Measurements from ENCODE around the gene RBFOX1.

RBFOX1 gene

GRCh38 chr16:7421578-7421977 is 88.9 kb downstream of the RBFOX1 start:
- Histone ChIP-seq H3F3A (ENCODE audit: low read depth) (no peaks in the 10 kb centered on the region), H3K4me3 (ENCODE audit: low read length, poor library complexity, severe bottlenecking) (no peak overlapping the region), H3K4me1 (ENCODE audit: insufficient read depth, low read length, poor library complexity, severe bottlenecking) (no peaks in the 10 kb centered on the region), H3K9me2 (replicated peaks; ENCODE audit: low read depth, low read length) (no peaks in the 10 kb centered on the region), H4K20me1 (ENCODE audit: insufficient read depth, low read length, poor library complexity, severe bottlenecking) (no peaks in the 10 kb centered on the region), H3K36me3 (ENCODE audit: insufficient read depth, low read length) (no peaks in the 10 kb centered on the region), H2AFZ (ENCODE audit: low read length) (no peak overlapping the region), H3K79me2 (ENCODE audit: insufficient read depth, low read length) (no peaks in the 10 kb centered on the region), H3K4me2 (ENCODE audit: low read depth, low read length, poor library complexity, severe bottlenecking) (no peak overlapping the region), H3K9me3 (ENCODE audit: insufficient read depth, low read depth, low read length) (no peaks in the 10 kb centered on the region), H3K9ac (ENCODE audit: low read depth, low read length, poor library complexity, severe bottlenecking) (no peak overlapping the region), H3K27me3 (ENCODE audit: insufficient read depth, low read length, poor library complexity, severe bottlenecking) (no peaks in the 10 kb centered on the region)
- TF ChIP-seq CTCF (conservative IDR thresholded peaks at IDR 0.05; ENCODE audit: low read length) (no peak), EZH2phosphoT487 (IDR thresholded peaks at IDR 0.05; ENCODE audit: borderline replicate concordance) (no peak)

GRCh38 chr16:7422036-7422888 is 89.6 kb downstream of the RBFOX1 start:
- Histone ChIP-seq H3K4me3 (ENCODE audit: low read length, poor library complexity, severe bottlenecking) (no peak overlapping the region), H3K79me2 (ENCODE audit: insufficient read depth, low read length) (no peaks in the 10 kb centered on the region), H4K20me1 (ENCODE audit: insufficient read depth, low read length, poor library complexity, severe bottlenecking) (no peaks in the 10 kb centered on the region), H3K4me2 (ENCODE audit: low read depth, low read length, poor library complexity, severe bottlenecking) (no peak overlapping the region), H3K4me1 (ENCODE audit: insufficient read depth, low read length, poor library complexity, severe bottlenecking) (no peaks in the 10 kb centered on the region), H3K27me3 (ENCODE audit: insufficient read depth, low read length, poor library complexity, severe bottlenecking) (no peaks in the 10 kb centered on the region), H2AFZ (ENCODE audit: low read length) (no peak overlapping the region), H3K36me3 (ENCODE audit: insufficient read depth, low read length) (no peaks in the 10 kb centered on the region), H3K9ac (ENCODE audit: low read depth, low read length, poor library complexity, severe bottlenecking) (no peak overlapping the region), H3F3A (ENCODE audit: low read depth) (no peaks in the 10 kb centered on the region), H3K9me2 (replicated peaks; ENCODE audit: low read depth, low read length) (no peaks in the 10 kb centered on the region), H3K9me3 (ENCODE audit: insufficient read depth, low read depth, low read length) (no peaks in the 10 kb centered on the region)
- no peak for TF ChIP-seq EZH2phosphoT487 (IDR thresholded peaks at IDR 0.05; ENCODE audit: borderline replicate concordance)
- TF ChIP-seq CTCF (conservative IDR thresholded peaks at IDR 0.05; ENCODE audit: low read length) = no peak

- Histone ChIP-seq H4K20me1 (ENCODE audit: insufficient read depth, low read length, poor library complexity, severe bottlenecking) (no peaks in the 10 kb centered on the region), H3K4me3 (ENCODE audit: low read length, poor library complexity, severe bottlenecking) (no peak overlapping the region), H3K79me2 (ENCODE audit: insufficient read depth, low read length) (no peaks in the 10 kb centered on the region), H3K9me2 (replicated peaks; ENCODE audit: low read depth, low read length) (no peaks in the 10 kb centered on the region), H3K9ac (ENCODE audit: low read depth, low read length, poor library complexity, severe bottlenecking) (no peak overlapping the region), H3K9me3 (ENCODE audit: insufficient read depth, low read depth, low read length) (no peaks in the 10 kb centered on the region), H2AFZ (ENCODE audit: low read length) (no peak overlapping the region), H3K27me3 (ENCODE audit: insufficient read depth, low read length, poor library complexity, severe bottlenecking) (no peaks in the 10 kb centered on the region), H3K36me3 (ENCODE audit: insufficient read depth, low read length) (no peaks in the 10 kb centered on the region), H3K4me2 (ENCODE audit: low read depth, low read length, poor library complexity, severe bottlenecking) (no peak overlapping the region), H3K4me1 (ENCODE audit: insufficient read depth, low read length, poor library complexity, severe bottlenecking) (no peaks in the 10 kb centered on the region), H3F3A (ENCODE audit: low read depth) (no peaks in the 10 kb centered on the region)
- TF ChIP-seq EZH2phosphoT487 (IDR thresholded peaks at IDR 0.05; ENCODE audit: borderline replicate concordance) (no peak), CTCF (conservative IDR thresholded peaks at IDR 0.05; ENCODE audit: low read length) (no peak)
Measured at GRCh38 chr16:7423434-7424044, 90.9 kb downstream of the RBFOX1 start.
